Ovary (tissue), 9 donors: ENCODE data around the gene LDLRAD4. TPM values are rescaled to one million over a fixed set of nuclear protein-coding genes. Genes with fewer than 3 reads are reported as not detected.

Experiments used
- DNase-seq, 5 donors: peaks; one replicate each; pipeline ENCODE4 v3.0.0-alpha.2; 2019 to 2020
- H3K27ac ChIP-seq, 2 donors: fragments of 200-600 bp; one replicate each; pipeline versions ENCODE4 v1.5.1 to v1.8.0; 2019 to 2022
- H3K27me3 ChIP-seq: fragments of 200-600 bp; one replicate; pipeline ENCODE4 v1.8.0; 2022
- H3K36me3 ChIP-seq: fragments of 200-600 bp; sonication (generic); one replicate; pipeline ENCODE4 v1.5.1; 2019
- H3K4me1 ChIP-seq: one replicate; pipeline ENCODE4 v1.8.1; 2013; ENCODE audit warnings: mild to moderate bottlenecking, moderate library complexity; ENCODE audit not compliant: insufficient read depth
- H3K4me3 ChIP-seq: fragments of 200-600 bp; sonication (generic); one replicate; pipeline ENCODE4 v1.5.1; 2017
- H3K9me3 ChIP-seq, 2 donors: fragments of 200-600 bp in 1 of 2; sonication (generic) in 1 of 2; one replicate each; pipeline versions ENCODE4 v1.5.1 to v1.8.1; 2013 to 2019; ENCODE audit warnings: mild to moderate bottlenecking in 1 of 2, moderate library complexity in 1 of 2
- CTCF ChIP-seq, 3 donors: fragments of 450-650 bp in 2 of 3; fragments of 200-600 bp in 1 of 3; IDR thresholded peaks; one replicate each; pipeline versions ENCODE4 v1.5.1 to v1.8.0; 2016 to 2022; ENCODE audit warnings: antibody characterized with exemption in 3 of 3, mild to moderate bottlenecking in 1 of 3
- EP300 ChIP-seq: sonication (generic); formaldehyde crosslinking; IDR thresholded peaks from one replicate; pipeline ENCODE4 v1.6.1; 2017; ENCODE audit warnings: antibody characterized with exemption
- POLR2A ChIP-seq: fragments of 450-650 bp; IDR thresholded peaks from one replicate; pipeline ENCODE4 v1.6.1; 2017; ENCODE audit warnings: antibody characterized with exemption, mild to moderate bottlenecking, moderate library complexity
- WGBS, 3 donors: extraction: QIAGEN DNeasy Blood & Tissue Kit in 1 of 3; methylation state at CpG; one replicate each; pipeline versions ENCODE4 v1.1.5 to v1.1.7; 2013 to 2017; 5-methylcytosine and 5-hydroxymethylcytosine counted together
- intact Hi-C, 4 donors: fragments of 100-400 bp; cut with DNase I; formaldehyde crosslinking; loops; one replicate each; pipeline versions ENCODE4 v1.11.0 to v1.15.1; 2022 to 2023
- polyA plus RNA-seq, 2 donors: library from polyadenylated mRNA; stranded (reverse); fragments of 200-250 nt in 1 of 2; fragments of 350-450 nt in 1 of 2; fragmentation: Illumina TruSeq in 1 of 2; extraction: RNeasy Lipid Tissue Mini Kit (QIAGEN cat#74804) in 1 of 2; gene quantifications; one replicate each; pipeline ENCODE4 v1.2.3, GENCODE V29; 2013 to 2014
- total RNA-seq, 7 donors: library from RNA; depleted of rRNA in 2 of 7; stranded (reverse); fragments of >200 nt in 2 of 7; fragmentation: NEBNext Ultra II Directional in 3 of 7; extraction: Animal tissue kit (Norgen Biotek cat#: 25700) in 3 of 7; gene quantifications; one replicate each; pipeline versions ENCODE4 v1.1.0 to v1.2.4, GENCODE V29; 2016 to 2023
- donor health status: DM: no; HTN: no; CAD: no; lungs with moderate emphysema.
- donor health status: DM: no; HTN: no; CAD: no.
- donor health status: Bipolar disorder and iron deficiency.
- donor health status: DM: yes; HTN: yes; CAD: no.
- donor health status: DM: no; HTN: no; CAD: no.
- donor health status: DM: yes; HTN: yes; CAD: no.

LDLRAD4 gene
- total and polyA plus RNA-seq, 9 donors, result 2.3 to 31.6 (median 8.3) TPM

- no peaks in the 10 kb centered on the region for H3K36me3 ChIP-seq
- no peak overlapping the region for H3K4me3 ChIP-seq
- H3K27ac ChIP-seq, result no peak overlapping the region
- no peaks in the 10 kb centered on the region for H3K4me1 ChIP-seq
- TF ChIP-seq CTCF (IDR thresholded peaks at IDR 0.05) (no peak), POLR2A (no peak), EP300 (no peak)
- intact Hi-C loops, result no loop called here
- DNase-seq, result no peak
- H3K9me3 ChIP-seq, result no peaks in the 10 kb centered on the region
- 74 to 83% (median 74%) methylated on average over 18 of the region's 18 CpGs for WGBS, 3 donors
- no peaks in the 10 kb centered on the region for H3K27me3 ChIP-seq
Observed at GRCh38 chr18:13566941-13567746, 348.6 kb downstream of the LDLRAD4 start.

- 79 to 89% (median 83%) methylated on average over 14 of the region's 14 CpGs for WGBS, 3 donors
- no peak overlapping the region for H3K27ac ChIP-seq
- intact Hi-C loops, result no loop called here
- no peak for DNase-seq
- no peaks in the 10 kb centered on the region for H3K27me3 ChIP-seq
- TF ChIP-seq POLR2A, result no peak
- TF ChIP-seq EP300, result no peak
- TF ChIP-seq CTCF (IDR thresholded peaks at IDR 0.05), result no peak
- no peaks in the 10 kb centered on the region for H3K9me3 ChIP-seq
- H3K4me1 ChIP-seq, result no peaks in the 10 kb centered on the region
- H3K4me3 ChIP-seq, result no peak overlapping the region
- no peaks in the 10 kb centered on the region for H3K36me3 ChIP-seq
Observed at GRCh38 chr18:13568443-13569392, 350.2 kb downstream of the LDLRAD4 start.

- no peak overlapping the region for H3K27ac ChIP-seq
- DNase-seq, result no peak
- no peak for TF ChIP-seq POLR2A
- TF ChIP-seq EP300, result no peak
- TF ChIP-seq CTCF (IDR thresholded peaks at IDR 0.05), result no peak
- intact Hi-C loops, result no loop called here
- H3K4me3 ChIP-seq, result no peak overlapping the region
- no peaks in the 10 kb centered on the region for H3K4me1 ChIP-seq
- H3K9me3 ChIP-seq, result no peaks in the 10 kb centered on the region
- H3K27me3 ChIP-seq, result no peaks in the 10 kb centered on the region
- 34 to 52% (median 45%) methylated on average over 17 of the region's 17 CpGs for WGBS, 3 donors
- no peaks in the 10 kb centered on the region for H3K36me3 ChIP-seq
Observed at GRCh38 chr18:13570216-13570615, 351.7 kb downstream of the LDLRAD4 start.

GRCh38 chr18:13570856-13571495, 352.4 kb downstream of the LDLRAD4 start:
- WGBS, 3 donors, result 94 to 98% (median 96%) methylated on average over 7 of the region's 7 CpGs
- no peaks in the 10 kb centered on the region for H3K27me3 ChIP-seq
- H3K9me3 ChIP-seq, result no peaks in the 10 kb centered on the region
- TF ChIP-seq POLR2A (no peak), EP300 (no peak), CTCF (IDR thresholded peaks at IDR 0.05) (no peak)
- H3K4me1 ChIP-seq, result no peaks in the 10 kb centered on the region
- DNase-seq, result no peak
- no peaks in the 10 kb centered on the region for H3K36me3 ChIP-seq
- no peak overlapping the region for H3K4me3 ChIP-seq
- no peak overlapping the region for H3K27ac ChIP-seq
- intact Hi-C loops, result no loop called here
